SU-DHL-6 (cell line): ENCODE measurements around the gene RBFOX1.

Source experiments
- EZH2phosphoT487 ChIP-seq: fragments of 200-600 bp; sonication (generic), shearing (Covaris generic); conservative IDR thresholded peaks from 2 replicates; pipeline ENCODE4 v1.6.1; 2018; ENCODE audit warnings: mild to moderate bottlenecking, antibody characterized with exemption, low read length, moderate library complexity, mixed read lengths
- TF ChIP-seq, protein P1 (sequence below): fragments of 200-600 bp; sonication (generic); IDR thresholded peaks from one replicate; pipeline ENCODE4 v1.5.1; 2017; ENCODE audit warnings: antibody characterized with exemption, mild to moderate bottlenecking, low read length, moderate library complexity; ENCODE audit not compliant: insufficient read depth, poor library complexity, severe bottlenecking

DNA sequence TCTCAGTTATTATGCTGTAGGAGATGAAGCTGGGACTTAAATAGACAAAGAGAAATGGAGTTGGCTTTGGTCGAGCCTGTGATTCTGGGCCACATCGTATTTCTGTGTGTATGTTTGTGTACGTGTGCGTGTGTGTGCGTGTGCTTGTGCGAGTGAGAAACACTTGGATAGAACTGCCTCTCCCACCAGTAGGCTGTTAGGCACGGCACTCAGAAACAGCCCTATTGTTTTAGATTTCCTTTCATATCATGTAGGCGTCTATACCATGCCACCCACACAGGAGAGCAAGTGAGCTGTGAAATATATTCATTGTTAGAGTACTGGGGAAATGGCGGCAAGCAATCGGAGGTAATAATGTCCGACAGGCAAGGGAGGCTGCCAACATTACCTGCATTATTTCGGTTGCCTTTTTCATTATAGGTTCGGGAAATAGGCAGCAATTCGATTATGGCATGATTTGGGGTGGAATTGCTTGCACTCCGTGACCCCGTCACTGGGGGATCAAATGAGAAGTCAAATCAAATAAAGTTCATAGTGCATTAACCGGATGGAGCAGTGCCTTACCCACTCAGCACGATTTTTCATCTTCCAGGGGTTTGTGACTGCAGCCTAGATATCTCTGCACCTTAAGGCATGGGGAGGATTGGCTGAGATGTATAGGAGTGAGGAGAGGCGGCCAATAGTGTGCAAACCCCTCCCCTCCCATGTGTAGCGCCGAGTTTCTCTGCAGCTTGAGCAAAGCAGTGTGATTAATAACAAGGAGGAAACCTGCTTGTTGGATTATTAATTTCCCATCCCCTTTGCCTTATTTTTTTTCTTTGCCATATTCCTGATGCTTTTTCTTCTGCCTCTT lies 89.6 kb downstream of the RBFOX1 start:
- TF ChIP-seq, protein P1, sequence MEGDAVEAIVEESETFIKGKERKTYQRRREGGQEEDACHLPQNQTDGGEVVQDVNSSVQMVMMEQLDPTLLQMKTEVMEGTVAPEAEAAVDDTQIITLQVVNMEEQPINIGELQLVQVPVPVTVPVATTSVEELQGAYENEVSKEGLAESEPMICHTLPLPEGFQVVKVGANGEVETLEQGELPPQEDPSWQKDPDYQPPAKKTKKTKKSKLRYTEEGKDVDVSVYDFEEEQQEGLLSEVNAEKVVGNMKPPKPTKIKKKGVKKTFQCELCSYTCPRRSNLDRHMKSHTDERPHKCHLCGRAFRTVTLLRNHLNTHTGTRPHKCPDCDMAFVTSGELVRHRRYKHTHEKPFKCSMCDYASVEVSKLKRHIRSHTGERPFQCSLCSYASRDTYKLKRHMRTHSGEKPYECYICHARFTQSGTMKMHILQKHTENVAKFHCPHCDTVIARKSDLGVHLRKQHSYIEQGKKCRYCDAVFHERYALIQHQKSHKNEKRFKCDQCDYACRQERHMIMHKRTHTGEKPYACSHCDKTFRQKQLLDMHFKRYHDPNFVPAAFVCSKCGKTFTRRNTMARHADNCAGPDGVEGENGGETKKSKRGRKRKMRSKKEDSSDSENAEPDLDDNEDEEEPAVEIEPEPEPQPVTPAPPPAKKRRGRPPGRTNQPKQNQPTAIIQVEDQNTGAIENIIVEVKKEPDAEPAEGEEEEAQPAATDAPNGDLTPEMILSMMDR: no peak
- TF ChIP-seq EZH2phosphoT487: no peak
